CD4-positive, alpha-beta T cell treated with Interleukin-4 for 1 hour (primary cell): ENCODE results near the gene DNAH8.
A peak's percentile ranks its signal among the peaks of the same experiment; 100 is the strongest.
"Not testable (repeated sequence)": the region's sequence is repeated elsewhere in the genome, so short reads cannot be mapped to it uniquely, and the experiment has no call there.

ENCODE experiments used
- DNase-seq, 2 donors: peaks; one replicate each; pipeline ENCODE4 v3.0.0-alpha.2; 2020 to 2022

Gene DNAH8

GRCh38 chr6:38912378-38912777 lies 197.3 kb downstream of the DNAH8 start:
- no peak for DNase-seq

GRCh38 chr6:38915205-38915925 lies 200.3 kb downstream of the DNAH8 start:
- DNase-seq = no peak

- not testable (repeated sequence) for DNase-seq
Measured at GRCh38 chr6:38921540-38921939, 206.4 kb downstream of the DNAH8 start.

GRCh38 chr6:38924791-38925509 lies 209.8 kb downstream of the DNAH8 start:
- no peak for DNase-seq

- DNase-seq = no peak
Measured at GRCh38 chr6:38929560-38929959, 214.4 kb downstream of the DNAH8 start.

- peak in 1 of 2 donors; percentile 36 for DNase-seq
Measured at GRCh38 chr6:38933426-38933825, 218.3 kb downstream of the DNAH8 start.

GRCh38 chr6:38935051-38935450 lies 219.9 kb downstream of the DNAH8 start:
- DNase-seq = no peak

- peak in 1 of 2 donors; percentile 20 for DNase-seq
Measured at GRCh38 chr6:38937839-38938613, 222.9 kb downstream of the DNAH8 start.

- DNase-seq = no peak
Measured at GRCh38 chr6:38938741-38939140, 223.6 kb downstream of the DNAH8 start.

- no peak for DNase-seq
Measured at GRCh38 chr6:38942442-38942841, 227.3 kb downstream of the DNAH8 start.

GRCh38 chr6:38942965-38943364 lies 227.9 kb downstream of the DNAH8 start:
- DNase-seq = no peak

- no peak for DNase-seq
Measured at GRCh38 chr6:38943964-38944363, 228.9 kb downstream of the DNAH8 start.

GRCh38 chr6:38944655-38945279 lies 229.7 kb downstream of the DNAH8 start:
- no peak for DNase-seq

GRCh38 chr6:38955861-38956260 lies 240.8 kb downstream of the DNAH8 start:
- DNase-seq = no peak

GRCh38 chr6:38957426-38957825 lies 242.3 kb downstream of the DNAH8 start:
- no peak for DNase-seq

GRCh38 chr6:38959138-38959537 lies 244.0 kb downstream of the DNAH8 start:
- DNase-seq = no peak

- no peak for DNase-seq
Measured at GRCh38 chr6:38968702-38969149, 253.6 kb downstream of the DNAH8 start.

- peak in 1 of 2 donors; percentile 36 for DNase-seq
Measured at GRCh38 chr6:38973178-38974057, 258.3 kb downstream of the DNAH8 start.

- no peak for DNase-seq
Measured at GRCh38 chr6:38974389-38975151, 259.5 kb downstream of the DNAH8 start.

GRCh38 chr6:38975621-38976049 lies 260.5 kb downstream of the DNAH8 start:
- no peak for DNase-seq

GRCh38 chr6:38976051-38976450 lies 260.9 kb downstream of the DNAH8 start:
- DNase-seq = no peak
